Activated naive CD8-positive, alpha-beta T cell treated with anti-CD3 and anti-CD28 coated beads for 36 hours (primary cell): ENCODE results near the gene ZNF710. TPM values are rescaled to one million over a fixed set of nuclear protein-coding genes. Genes with fewer than 3 reads are reported as not detected.
A peak's percentile ranks its signal among the peaks of the same experiment; 100 is the strongest.
"Not testable (repeated sequence)": the region's sequence is repeated elsewhere in the genome, so short reads cannot be mapped to it uniquely, and the experiment has no call there.

ENCODE experiments used
- DNase-seq: peaks from one replicate; pipeline ENCODE4 v3.0.0; 2021
- H3K27ac Mint-ChIP-seq: one replicate; pipeline ENCODE4 v1.8.0; 2022; ENCODE audit warnings: mild to moderate bottlenecking, moderate library complexity, mixed read lengths
- H3K27me3 Mint-ChIP-seq: one replicate; pipeline ENCODE4 v1.8.0; 2022; ENCODE audit warnings: mild to moderate bottlenecking, mixed read lengths
- H3K36me3 Mint-ChIP-seq: one replicate; pipeline ENCODE4 v1.8.0; 2021; ENCODE audit warnings: mild to moderate bottlenecking, mixed read lengths
- H3K4me1 Mint-ChIP-seq: one replicate; pipeline ENCODE4 v1.8.0; 2021; ENCODE audit warnings: mixed read lengths
- H3K4me3 Mint-ChIP-seq: one replicate; pipeline ENCODE4 v1.8.0; 2022; ENCODE audit warnings: mild to moderate bottlenecking, moderate library complexity, mixed read lengths
- H3K9me3 Mint-ChIP-seq: one replicate; pipeline ENCODE4 v1.8.0; 2022; ENCODE audit warnings: mixed read lengths
- total RNA-seq, 2 experiments: library from RNA; stranded (reverse); gene quantifications; one replicate each; pipeline ENCODE4 v1.2.3, GENCODE V29; 2021

ZNF710 gene
- total RNA-seq, 2 experiments from 2014 or later, result 17.8 to 17.9 TPM

GRCh38 chr15:90097475-90097874, 96.4 kb downstream of the ZNF710 start:
- peak overlapping the region; percentile 93 for H3K27ac Mint-ChIP-seq
- peak; percentile 71 for DNase-seq
- H3K4me1 Mint-ChIP-seq, result peaks cover 72% of the 10 kb centered on the region
- H3K36me3 Mint-ChIP-seq, result peaks cover 29% of the 10 kb centered on the region
- peak overlapping the region; percentile 68 for H3K4me3 Mint-ChIP-seq
- H3K9me3 Mint-ChIP-seq, result peaks cover 5% of the 10 kb centered on the region
- H3K27me3 Mint-ChIP-seq, result no peaks in the 10 kb centered on the region

DNA sequence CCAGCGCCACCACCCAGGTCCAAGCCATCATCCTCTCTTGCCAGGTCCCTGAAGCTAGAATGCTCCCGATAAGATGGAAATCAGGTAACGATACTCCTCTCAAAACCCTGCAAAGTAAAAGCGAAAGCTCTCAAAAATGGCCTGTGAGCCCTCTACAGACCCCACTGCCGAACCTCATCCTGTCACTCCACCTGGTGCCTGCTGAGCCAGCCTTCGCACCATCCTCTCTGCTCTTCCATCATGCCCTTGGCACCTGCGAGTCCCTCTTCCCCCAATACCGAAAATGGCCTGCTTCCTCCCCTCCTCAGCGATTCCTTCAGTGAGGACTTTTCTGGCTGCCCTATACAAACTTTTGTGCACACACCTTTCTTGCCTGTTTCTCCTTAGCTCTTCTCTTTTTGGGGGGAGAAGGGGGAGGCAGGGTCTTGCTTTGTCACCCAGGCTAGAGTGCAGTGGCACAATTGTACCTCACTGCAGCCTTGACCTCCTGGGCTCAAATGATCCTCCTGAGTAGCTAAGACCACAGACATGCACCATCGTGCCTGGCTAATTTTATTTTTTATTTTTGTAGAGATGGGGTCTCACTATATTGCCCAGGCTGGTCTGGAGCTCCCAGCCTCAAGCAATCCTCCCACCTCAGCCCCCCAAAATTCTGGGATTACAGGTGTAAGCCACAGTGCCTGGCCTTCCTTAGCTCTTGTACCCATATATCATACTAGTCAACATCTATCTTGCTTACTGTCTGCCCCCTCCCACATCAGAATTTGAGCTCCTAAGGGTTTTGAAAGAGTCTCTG, 98.1 kb downstream of the ZNF710 start:
- DNase-seq, result peak; percentile 61
- H3K27ac Mint-ChIP-seq, result peak overlapping the region; percentile 93
- H3K9me3 Mint-ChIP-seq, result peaks cover 5% of the 10 kb centered on the region
- H3K4me1 Mint-ChIP-seq, result peaks cover 73% of the 10 kb centered on the region
- peak overlapping the region; percentile 94 for H3K4me3 Mint-ChIP-seq
- peaks cover 25% of the 10 kb centered on the region for H3K36me3 Mint-ChIP-seq
- no peaks in the 10 kb centered on the region for H3K27me3 Mint-ChIP-seq

DNA sequence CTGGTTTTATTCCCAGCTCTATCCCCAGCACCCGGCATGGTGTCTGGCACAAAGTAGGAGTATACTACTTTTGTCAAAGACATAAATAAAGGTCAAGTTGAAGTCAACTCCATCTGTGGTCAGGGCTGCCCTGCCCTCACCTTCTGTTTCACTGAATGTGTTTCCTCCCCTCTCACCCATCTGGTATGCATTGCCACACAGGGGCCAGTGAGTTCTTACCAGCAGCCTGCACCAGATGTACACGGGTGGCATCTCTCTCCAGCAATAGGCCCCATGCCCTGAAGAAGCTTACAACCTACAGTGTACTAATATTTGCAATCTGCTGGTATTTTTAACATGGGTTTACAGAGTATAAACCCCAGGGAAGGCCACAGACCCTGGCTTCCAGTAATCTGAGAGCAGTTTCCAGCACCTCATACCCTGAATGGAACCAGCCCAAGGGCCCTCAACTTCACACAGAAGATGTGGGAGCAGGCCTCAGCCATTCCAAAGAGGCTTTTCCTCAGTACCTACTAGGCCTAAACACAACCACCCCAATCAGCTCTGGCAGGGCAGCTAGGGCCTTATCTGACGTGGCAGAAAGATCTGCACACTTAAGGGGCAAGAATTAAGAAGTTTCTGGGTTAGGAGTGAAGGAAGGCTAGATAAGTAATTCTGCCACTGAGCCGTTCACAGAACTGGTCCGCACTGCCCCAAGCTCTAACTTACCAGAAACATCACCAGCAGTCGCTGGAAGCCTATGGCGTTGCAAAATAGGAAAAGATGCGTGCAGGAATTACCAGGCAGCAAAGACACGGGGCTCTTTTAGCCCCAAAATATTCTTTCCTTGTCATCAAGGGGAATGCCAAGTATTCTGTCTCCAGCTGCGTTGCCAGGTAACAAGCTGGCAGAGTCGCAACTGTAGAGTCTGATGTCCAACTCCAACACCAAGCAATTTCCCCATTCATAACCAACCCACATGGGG, 99.0 kb downstream of the ZNF710 start:
- H3K4me3 Mint-ChIP-seq, result peak overlapping the region; percentile 94
- DNase-seq, result no peak
- peaks cover 23% of the 10 kb centered on the region for H3K36me3 Mint-ChIP-seq
- H3K27ac Mint-ChIP-seq, result peak overlapping the region; percentile 93
- peaks cover 5% of the 10 kb centered on the region for H3K9me3 Mint-ChIP-seq
- no peaks in the 10 kb centered on the region for H3K27me3 Mint-ChIP-seq
- peaks cover 65% of the 10 kb centered on the region for H3K4me1 Mint-ChIP-seq

GRCh38 chr15:90101130-90101968, 100.2 kb downstream of the ZNF710 start:
- H3K36me3 Mint-ChIP-seq, result peaks cover 14% of the 10 kb centered on the region
- H3K4me1 Mint-ChIP-seq, result peaks cover 56% of the 10 kb centered on the region
- H3K4me3 Mint-ChIP-seq, result peak overlapping the region; percentile 94
- no peaks in the 10 kb centered on the region for H3K9me3 Mint-ChIP-seq
- H3K27me3 Mint-ChIP-seq, result no peaks in the 10 kb centered on the region
- peak overlapping the region; percentile 93 for H3K27ac Mint-ChIP-seq
- DNase-seq, result peak; percentile 34

DNA sequence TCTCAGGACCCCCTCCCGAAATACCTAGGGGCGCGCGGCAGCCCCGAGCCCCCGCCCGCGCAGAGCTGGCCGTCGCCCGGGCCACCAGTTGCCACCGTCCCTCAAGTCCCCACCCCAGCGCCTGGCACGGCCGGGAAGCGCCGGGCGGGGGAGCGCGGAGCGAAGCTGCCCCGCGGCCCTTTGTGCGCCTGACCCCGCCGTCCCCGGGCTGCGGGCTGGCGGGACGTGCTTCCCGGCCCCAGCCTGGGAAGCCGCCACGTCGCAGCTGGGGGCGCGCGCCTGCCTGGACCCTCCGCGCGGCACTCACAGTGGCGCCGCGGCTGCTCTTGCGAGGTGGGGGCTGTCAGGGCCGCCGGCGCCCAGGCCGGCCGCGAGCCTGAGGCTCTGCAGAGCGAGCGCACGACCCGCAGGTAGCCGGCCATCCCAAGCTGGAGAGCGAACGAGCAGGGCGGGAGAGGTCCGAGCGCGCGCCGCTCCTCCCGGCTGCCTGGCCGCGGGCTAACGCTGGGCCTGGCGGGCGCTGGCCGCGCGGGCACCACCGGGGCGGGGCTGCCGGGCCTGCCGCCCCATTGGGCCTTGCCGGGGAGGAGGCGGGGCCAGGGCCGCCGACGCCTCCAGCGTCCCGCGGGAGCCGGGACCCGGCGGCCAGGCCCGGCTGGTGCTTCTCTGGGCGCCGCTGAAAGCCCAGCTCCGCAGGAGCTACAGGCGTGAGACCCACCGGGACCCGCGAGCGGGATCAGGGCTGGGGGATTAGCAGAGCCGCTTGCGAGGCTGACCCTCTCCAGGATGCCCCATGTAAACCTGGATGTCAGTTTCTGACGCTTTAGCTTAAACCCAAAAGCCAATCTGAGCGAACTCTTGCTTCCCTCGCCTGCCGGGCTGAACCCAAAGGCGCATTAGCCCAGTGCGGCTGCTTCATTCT, 101.1 kb downstream of the ZNF710 start, which contains the start of gene IDH2:
Gene IDH2 (minus strand): TSS at position 500 of the 922 bp plus-strand sequence. CDS start 78 bp downstream, at position 422.
- peaks cover 4% of the 10 kb centered on the region for H3K27me3 Mint-ChIP-seq
- peaks cover 48% of the 10 kb centered on the region for H3K4me1 Mint-ChIP-seq
- peak within 1 kb of the TSS; percentile 93 for H3K27ac Mint-ChIP-seq
- peaks cover 13% of the 10 kb centered on the region for H3K36me3 Mint-ChIP-seq
- H3K4me3 Mint-ChIP-seq, result peak within 1 kb of the TSS; percentile 94
- DNase-seq, result peak; percentile 88
- no peaks in the 10 kb centered on the region for H3K9me3 Mint-ChIP-seq

DNA sequence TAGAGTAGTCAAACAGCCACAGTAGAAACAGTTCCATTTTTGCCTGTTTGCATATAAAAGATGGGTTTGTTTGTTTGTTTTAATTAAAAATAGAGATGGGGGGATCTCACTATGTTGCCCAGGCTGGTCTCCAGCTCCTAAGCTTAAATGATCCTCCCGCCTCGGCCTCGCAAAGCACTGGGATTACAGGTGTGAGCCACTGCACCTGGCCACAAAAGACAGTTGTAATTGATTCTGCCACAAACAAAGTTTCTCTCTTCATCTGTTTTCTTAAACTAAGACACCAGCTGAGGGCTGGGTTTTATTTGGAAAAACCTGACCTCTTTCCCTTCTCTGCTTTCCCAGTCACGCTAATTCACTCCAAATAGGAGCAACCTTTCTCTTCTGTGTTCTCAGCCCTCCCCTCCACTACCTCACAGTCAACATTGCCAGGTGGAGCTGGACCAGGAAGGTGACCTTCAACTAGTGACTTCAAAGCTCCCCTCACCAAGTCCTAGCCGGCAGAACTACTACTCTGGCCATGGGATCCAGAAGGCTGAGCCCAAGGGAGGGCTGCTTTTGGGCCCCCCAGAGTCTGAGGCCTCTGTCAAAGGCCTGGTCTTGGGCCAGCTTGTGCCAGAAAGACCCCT, 102.7 kb downstream of the ZNF710 start:
- H3K27me3 Mint-ChIP-seq, result peaks cover 4% of the 10 kb centered on the region
- peaks cover 12% of the 10 kb centered on the region for H3K36me3 Mint-ChIP-seq
- H3K4me1 Mint-ChIP-seq, result peaks cover 33% of the 10 kb centered on the region
- H3K4me3 Mint-ChIP-seq, result no peak overlapping the region
- no peak for DNase-seq
- H3K9me3 Mint-ChIP-seq, result no peaks in the 10 kb centered on the region
- no peak overlapping the region for H3K27ac Mint-ChIP-seq

- Mint-ChIP-seq H3K27ac (no peak overlapping the region), H3K9me3 (no peaks in the 10 kb centered on the region), H3K27me3 (peaks cover 4% of the 10 kb centered on the region), H3K4me1 (peaks cover 26% of the 10 kb centered on the region), H3K4me3 (no peak overlapping the region), H3K36me3 (peaks cover 8% of the 10 kb centered on the region)
- DNase-seq, result no peak
Measured at GRCh38 chr15:90104551-90104950, 103.4 kb downstream of the ZNF710 start.

DNA sequence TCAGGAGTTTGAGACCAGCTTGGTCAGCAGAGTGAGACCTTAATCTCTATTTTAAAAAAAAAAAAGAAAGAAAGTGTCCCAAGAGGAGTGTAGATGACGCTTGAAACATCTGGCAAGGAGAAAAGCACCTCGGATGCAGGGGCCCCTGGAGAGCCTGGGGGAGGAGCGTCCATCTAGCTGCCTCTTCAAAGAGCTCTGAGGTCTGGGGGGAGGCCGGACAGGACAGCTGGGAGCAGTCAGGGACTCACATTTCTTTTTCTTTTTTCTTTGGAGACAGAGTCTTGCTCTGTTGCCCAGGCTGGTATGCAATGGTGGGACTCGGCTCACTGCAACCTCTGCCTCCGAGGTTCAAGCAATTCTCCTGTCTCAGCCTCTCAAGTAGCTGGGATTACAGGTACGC, 104.4 kb downstream of the ZNF710 start:
- H3K27ac Mint-ChIP-seq, result no peak overlapping the region
- H3K9me3 Mint-ChIP-seq, result no peaks in the 10 kb centered on the region
- DNase-seq, result no peak
- peaks cover 4% of the 10 kb centered on the region for H3K27me3 Mint-ChIP-seq
- no peak overlapping the region for H3K4me3 Mint-ChIP-seq
- peaks cover 4% of the 10 kb centered on the region for H3K36me3 Mint-ChIP-seq
- peaks cover 16% of the 10 kb centered on the region for H3K4me1 Mint-ChIP-seq

DNA sequence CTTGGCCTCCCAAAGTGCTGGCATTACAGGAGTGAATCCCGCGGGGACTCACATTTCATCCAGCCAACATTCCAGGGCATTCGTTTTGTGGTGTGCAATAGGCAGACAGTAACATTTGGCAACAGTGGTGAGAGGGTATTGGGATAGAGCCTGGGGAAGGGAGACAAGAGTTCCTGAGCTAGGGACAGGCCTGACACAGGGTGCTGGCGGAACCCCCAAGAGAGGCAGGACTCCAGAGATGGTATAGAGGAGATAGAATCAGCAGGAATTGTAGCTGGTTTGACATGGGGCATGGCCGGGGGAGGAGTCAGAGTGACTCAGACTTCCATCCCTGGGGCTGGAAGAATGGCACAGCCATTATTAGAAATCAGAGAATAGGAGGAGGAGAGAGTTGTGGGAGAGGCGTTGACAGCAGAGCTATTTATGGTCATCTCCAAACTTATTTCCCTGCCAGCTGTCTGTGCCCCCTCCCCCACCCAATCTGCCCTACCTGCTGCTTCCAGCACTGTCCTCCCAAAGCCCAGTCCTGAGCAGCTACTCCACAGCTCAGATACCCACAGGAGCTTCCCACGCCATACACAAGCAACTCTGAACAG, 105.5 kb downstream of the ZNF710 start:
- Mint-ChIP-seq H3K9me3 (no peaks in the 10 kb centered on the region), H3K27me3 (peaks cover 4% of the 10 kb centered on the region), H3K4me3 (no peak overlapping the region), H3K4me1 (peaks cover 7% of the 10 kb centered on the region), H3K36me3 (no peaks in the 10 kb centered on the region), H3K27ac (no peak overlapping the region)
- no peak for DNase-seq

GRCh38 chr15:90108038-90108437, 106.9 kb downstream of the ZNF710 start:
- H3K9me3 Mint-ChIP-seq, H3K4me3 Mint-ChIP-seq, H3K27ac Mint-ChIP-seq, DNase-seq, H3K27me3 Mint-ChIP-seq, H3K4me1 Mint-ChIP-seq, H3K36me3 Mint-ChIP-seq: not testable (repeated sequence)

DNA sequence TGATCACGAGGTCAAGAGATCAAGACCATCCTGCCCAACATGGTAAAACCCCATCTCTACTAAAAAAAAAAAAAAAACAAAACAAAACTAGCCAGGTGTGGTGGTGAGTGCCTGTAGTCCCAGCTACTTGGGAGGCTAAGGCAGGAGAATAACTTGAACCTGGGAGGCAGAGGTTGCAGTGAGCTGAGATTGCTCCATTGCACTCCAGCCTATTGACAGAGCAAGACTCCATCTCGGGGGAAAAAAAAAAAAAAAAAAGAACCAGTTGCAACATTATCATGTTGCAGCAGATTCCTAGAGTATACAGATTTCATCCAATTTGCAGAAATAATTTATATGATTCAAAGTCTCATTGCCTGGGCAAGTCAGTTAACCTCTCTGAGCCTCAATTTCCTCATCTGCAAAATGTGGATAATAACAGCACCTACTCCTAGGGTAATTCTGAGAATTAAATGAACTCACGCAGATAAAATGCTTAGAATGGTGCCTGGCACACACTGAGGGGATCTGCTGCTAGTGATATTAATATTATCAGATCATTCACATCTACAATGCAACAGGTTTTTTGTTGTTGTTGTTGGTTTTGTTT, 108.1 kb downstream of the ZNF710 start:
- H3K27ac Mint-ChIP-seq, H3K36me3 Mint-ChIP-seq, H3K27me3 Mint-ChIP-seq, H3K4me1 Mint-ChIP-seq, H3K9me3 Mint-ChIP-seq, DNase-seq, H3K4me3 Mint-ChIP-seq: not testable (repeated sequence)

DNA sequence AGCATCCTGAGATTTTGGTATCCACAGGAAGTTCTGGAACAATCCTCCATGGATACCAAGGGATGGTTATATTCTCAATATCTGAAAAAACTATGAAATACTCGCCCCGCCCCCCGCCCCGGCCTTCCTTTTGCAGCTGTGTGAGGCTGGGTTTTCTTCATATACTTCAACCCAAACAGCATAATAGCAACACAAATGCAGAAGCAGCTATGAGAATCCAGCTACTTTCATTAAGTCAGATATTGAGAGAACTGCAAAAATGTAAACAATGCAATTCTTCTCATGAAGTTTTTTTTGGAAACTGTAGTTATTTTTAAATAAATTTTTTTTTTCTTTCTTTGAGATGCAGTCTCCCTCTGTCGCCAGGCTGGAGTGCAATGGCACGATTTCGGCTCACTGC, 112.0 kb downstream of the ZNF710 start:
- Mint-ChIP-seq H3K36me3 (no peaks in the 10 kb centered on the region), H3K4me1 (no peaks in the 10 kb centered on the region), H3K27ac (no peak overlapping the region), H3K9me3 (peaks cover 12% of the 10 kb centered on the region), H3K4me3 (no peak overlapping the region), H3K27me3 (no peaks in the 10 kb centered on the region)
- no peak for DNase-seq

DNA sequence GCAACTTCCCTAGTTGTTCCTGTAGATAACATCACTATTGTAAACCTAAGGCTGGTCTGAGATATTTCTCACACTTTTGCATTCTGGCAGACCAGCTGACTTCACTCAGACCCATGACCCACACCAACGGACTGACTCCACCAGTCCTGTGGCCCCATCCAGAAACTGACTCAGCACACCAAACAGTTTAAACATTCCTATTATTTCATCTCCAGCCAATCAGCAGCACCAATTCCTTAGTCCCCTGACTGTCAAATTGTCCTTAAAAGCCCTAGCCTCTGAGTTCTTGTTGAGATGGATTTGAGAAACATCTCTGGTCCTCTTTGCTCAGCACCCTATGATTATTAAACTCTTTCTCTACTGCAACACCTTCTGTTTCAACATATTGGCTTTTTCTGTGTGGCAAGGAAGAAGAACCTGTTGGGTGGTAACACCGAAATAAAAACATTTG, 113.4 kb downstream of the ZNF710 start:
- H3K9me3 Mint-ChIP-seq, result peaks cover 12% of the 10 kb centered on the region
- no peak for DNase-seq
- H3K27me3 Mint-ChIP-seq, result no peaks in the 10 kb centered on the region
- no peaks in the 10 kb centered on the region for H3K4me1 Mint-ChIP-seq
- no peaks in the 10 kb centered on the region for H3K36me3 Mint-ChIP-seq
- H3K27ac Mint-ChIP-seq, result no peak overlapping the region
- no peak overlapping the region for H3K4me3 Mint-ChIP-seq
